ENCODE data around the gene SLC4A1AP. TPM values are rescaled to one million over a fixed set of nuclear protein-coding genes. Genes with fewer than 3 reads are reported as not detected.
A peak's percentile ranks its signal among the peaks of the same experiment; 100 is the strongest.

The SLC4A1AP gene
- polyA plus RNA-seq, 2 of the 4 experiments (the other 2 are of a cell fraction): 32.6 to 33.0 TPM

GRCh38 chr2:27653397-27653796 lies 10.3 kb upstream of the SLC4A1AP start:
- peaks cover 6% of the 10 kb centered on the region; the same call in 2 of the 3 replicates for H3K4me1 ChIP-seq
- H3K4me2 ChIP-seq: no peak overlapping the region
- CTCF ChIA-PET: interaction anchor here (3.9 kb wide), 1 partner anchor 30 kb away, joined by 26 read pairs; no protein-coding TSS in a partner anchor
- TF ChIP-seq USF2 (IDR thresholded peaks at IDR 0.05) (no peak), ZFP36 (IDR thresholded peaks at IDR 0.05; ENCODE audit: borderline replicate concordance, partially characterized antibody) (no peak), GATA3 (IDR thresholded peaks at IDR 0.05; ENCODE audit: borderline replicate concordance) (no peak), ESRRA (IDR thresholded peaks at IDR 0.05; ENCODE audit: borderline replicate concordance, low read length) (no peak), MAX (IDR thresholded peaks at IDR 0.05) (no peak), JUN (IDR thresholded peaks at IDR 0.05) (no peak), NFE2L2 (conservative IDR thresholded peaks at IDR 0.05; ENCODE audit: low read length) (no peak), TFCP2L1 (CRISPR knock-in tag; IDR thresholded peaks at IDR 0.05) (no peak), ZSCAN20 (CRISPR knock-in tag; IDR thresholded peaks at IDR 0.05) (no peak), NPAS2 (CRISPR knock-in tag; IDR thresholded peaks at IDR 0.05; ENCODE audit: borderline replicate concordance) (no peak), RFX5 (IDR thresholded peaks at IDR 0.05) (no peak), MAZ (IDR thresholded peaks at IDR 0.05; ENCODE audit: borderline replicate concordance, low read depth, low read length) (no peak), HOXA7 (CRISPR knock-in tag; IDR thresholded peaks at IDR 0.05) (no peak), MYC (IDR thresholded peaks at IDR 0.05; ENCODE audit: borderline replicate concordance, low read length) (no peak), SREBF2 (IDR thresholded peaks at IDR 0.05) (no peak)
- H3K4me3 ChIP-seq: no peak overlapping the region
- 68% methylated on average over 2 of the region's 2 CpGs for WGBS (ENCODE audit: missing lambda C conversion rate)
- ATAC-seq: peak in 1 of 2 experiments; percentile 48; a peak in 3 of 6 replicates
- no peaks in the 10 kb centered on the region for H3K9me3 ChIP-seq
- FAIRE-seq: no peak
- H3K27ac ChIP-seq: no peak overlapping the region
- no peak for DNase-seq (ENCODE audit: low read depth in 1 of 2, low spot score in 1 of 2)
- POLR2A ChIA-PET: interaction anchor here (0.9 kb wide), 1 partner anchor 24 kb away, joined by 3 read pairs; the partner anchor contains the start of gene GPN1

- WGBS (ENCODE audit: missing lambda C conversion rate): 82% methylated on average over 7 of the region's 7 CpGs
- no peak for TF ChIP-seq CHD4 (IDR thresholded peaks at IDR 0.05; ENCODE audit: borderline replicate concordance)
- peak; percentile 91 for TF ChIP-seq MAFK (IDR thresholded peaks at IDR 0.05; ENCODE audit: partially characterized antibody)
- Histone ChIP-seq H3K4me3 (no peak overlapping the region), H3K4me1 (peaks cover 9% of the 10 kb centered on the region; the same call in 2 of the 3 replicates), H3K27ac (no peak overlapping the region), H3K9me3 (no peaks in the 10 kb centered on the region), H3K4me2 (no peak overlapping the region)
- ChIA-PET CTCF (interaction anchor here (1.0 to 3.9 kb wide), 4 partner anchors 24 to 246 kb away, joined by 3 to 26 read pairs (median 4); partner anchors contain the start of gene PPM1G), POLR2A (interaction anchor here (1.0 kb wide), 1 partner anchor 8 kb away, joined by 4 read pairs; the partner anchor contains the start of genes SLC4A1AP and SUPT7L)
- FAIRE-seq (no peak), ATAC-seq (peak; percentile 24 to 51; a peak in 4 of 6 replicates), DNase-seq (ENCODE audit: low read depth in 1 of 2, low spot score in 1 of 2) (peak in 1 of 2 experiments; percentile 29)
These were observed 8.3 kb upstream of the SLC4A1AP start for GRCh38 chr2:27655155-27655951.

- Histone ChIP-seq H3K4me3 (no peak overlapping the region), H3K9me3 (no peaks in the 10 kb centered on the region), H3K27ac (no peak overlapping the region), H3K4me1 (peaks cover 24% of the 10 kb centered on the region), H3K4me2 (no peak overlapping the region)
- POLR2A ChIA-PET: no interaction called here
- ATAC-seq (no peak), FAIRE-seq (no peak), DNase-seq (ENCODE audit: low read depth in 1 of 2, low spot score in 1 of 2) (no peak)
- no peak for TF ChIP-seq TFCP2L1 (CRISPR knock-in tag; IDR thresholded peaks at IDR 0.05)
- peak; percentile 96 for TF ChIP-seq MAFK (IDR thresholded peaks at IDR 0.05; ENCODE audit: partially characterized antibody)
- TF ChIP-seq KDM5A (IDR thresholded peaks at IDR 0.05): no peak
- TF ChIP-seq RCOR1 (IDR thresholded peaks at IDR 0.05; ENCODE audit: low read depth, low read length): no peak
- no peak for TF ChIP-seq HES2 (IDR thresholded peaks at IDR 0.05)
- TF ChIP-seq KDM1A (IDR thresholded peaks at IDR 0.05; ENCODE audit: low read depth): no peak
- TF ChIP-seq RNF2 (IDR thresholded peaks at IDR 0.05; ENCODE audit: borderline replicate concordance, low read depth): no peak
- CTCF ChIA-PET: interaction anchor here (11.0 kb wide), 1 partner anchor 21 kb away, joined by 118 read pairs; no protein-coding TSS in a partner anchor
- WGBS (ENCODE audit: missing lambda C conversion rate): 82% methylated on average over 1 of the region's 1 CpG
These were observed 2.3 kb upstream of the SLC4A1AP start for GRCh38 chr2:27661371-27661770.
